ENCODE data around the gene CD22.

Gene CD22

DNA sequence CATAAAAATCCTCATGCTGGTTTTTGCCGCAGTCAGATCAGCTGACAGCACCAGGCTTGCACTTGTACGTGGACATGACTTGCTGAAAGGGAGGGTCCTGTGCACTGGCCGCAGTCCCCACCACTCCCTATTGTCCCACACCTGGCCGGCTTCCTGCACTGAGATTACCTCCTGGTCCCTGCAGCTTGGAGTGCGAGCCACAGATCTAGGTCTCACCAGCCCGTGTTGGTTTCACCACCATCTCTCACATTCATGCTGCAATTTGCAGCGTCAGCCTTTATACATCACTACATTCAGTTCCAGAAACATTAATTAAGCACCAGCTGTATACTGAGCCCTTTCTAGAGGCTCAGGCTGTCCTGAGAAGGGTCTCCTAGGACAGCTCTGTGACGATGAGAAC lies 15.0 kb upstream of the CD22 start:
- no peak for DNase-seq (ENCODE audit: low spot score)

- no peak for DNase-seq (ENCODE audit: low spot score)
These were observed 14.0 kb upstream of the CD22 start for GRCh38 chr19:35314858-35315470.

DNA sequence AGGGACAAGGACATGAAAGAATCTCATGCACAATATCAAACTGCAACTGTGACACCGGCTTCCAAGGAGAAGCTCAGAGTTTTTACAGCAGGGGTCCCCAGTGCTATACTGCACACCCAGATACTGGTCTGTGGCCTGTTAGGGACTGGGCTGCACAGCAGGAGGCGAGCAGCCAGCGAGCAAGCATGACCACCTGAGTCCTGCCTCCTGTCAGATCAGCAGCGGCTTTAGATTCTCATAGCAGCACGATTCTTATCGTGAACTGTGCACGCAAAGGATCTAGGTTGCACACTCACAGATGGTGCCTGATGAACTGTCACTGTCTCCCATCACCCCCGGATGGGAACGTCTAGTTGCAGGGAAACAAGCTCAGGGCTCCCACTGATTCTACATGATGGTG lies 13.1 kb upstream of the CD22 start:
- DNase-seq (ENCODE audit: low spot score): no peak

- no peak for DNase-seq (ENCODE audit: low spot score)
These were observed 12.4 kb upstream of the CD22 start for GRCh38 chr19:35316560-35316959.

GRCh38 chr19:35317464-35318043 lies 11.4 kb upstream of the CD22 start:
- no peak for DNase-seq (ENCODE audit: low spot score)

GRCh38 chr19:35318679-35319448 lies 10.1 kb upstream of the CD22 start:
- DNase-seq (ENCODE audit: low spot score): peak; percentile 93

- no peak for DNase-seq (ENCODE audit: low spot score)
These were observed 8.8 kb upstream of the CD22 start for GRCh38 chr19:35320065-35320713.

DNA sequence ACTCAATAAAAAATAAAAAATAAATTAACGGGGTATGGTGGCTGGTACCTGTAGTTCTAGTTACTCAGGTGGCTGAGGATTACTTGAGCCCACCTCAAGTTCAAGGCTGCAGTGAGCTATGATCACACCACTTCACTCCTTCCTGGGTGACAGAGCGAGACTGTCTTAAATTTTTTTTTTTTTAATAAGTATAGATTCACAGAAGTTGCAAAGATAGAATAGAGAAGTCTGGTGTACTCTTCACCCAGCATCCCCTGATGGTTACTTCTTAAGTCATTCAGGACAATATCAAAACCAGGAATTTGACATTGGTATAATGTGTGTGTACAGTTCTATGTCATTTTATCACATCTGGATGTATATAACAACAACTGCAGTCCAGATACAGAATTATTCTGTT lies 7.7 kb upstream of the CD22 start:
- DNase-seq (ENCODE audit: low spot score): no peak

DNA sequence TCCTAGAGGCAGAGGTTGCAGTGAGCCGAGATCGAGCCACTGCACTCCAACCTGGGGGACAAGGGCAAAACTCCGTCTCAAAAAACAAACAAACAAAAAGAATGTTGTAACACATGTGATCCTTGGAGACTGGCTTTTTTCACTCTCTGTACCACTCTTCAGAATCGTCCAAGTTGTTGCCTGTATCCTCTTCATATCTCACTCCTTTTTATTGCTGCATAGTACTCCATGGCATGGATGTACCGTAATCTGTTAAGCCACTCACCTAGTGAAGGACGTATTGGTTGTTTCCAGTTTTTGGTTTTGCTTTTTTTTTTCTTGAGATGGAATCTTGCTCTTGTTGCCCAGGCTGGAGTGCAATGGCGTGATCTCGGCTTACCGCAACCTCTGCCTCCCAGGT lies 7.0 kb upstream of the CD22 start:
- DNase-seq (ENCODE audit: low spot score): no peak

GRCh38 chr19:35327642-35328041 lies 1.3 kb upstream of the CD22 start:
- DNase-seq (ENCODE audit: low spot score): no peak

- DNase-seq (ENCODE audit: low spot score): no peak
These were observed 336 bp downstream of the CD22 start for GRCh38 chr19:35329323-35329722.

GRCh38 chr19:35330475-35330874 lies 1.5 kb downstream of the CD22 start:
- DNase-seq (ENCODE audit: low spot score): no peak

DNA sequence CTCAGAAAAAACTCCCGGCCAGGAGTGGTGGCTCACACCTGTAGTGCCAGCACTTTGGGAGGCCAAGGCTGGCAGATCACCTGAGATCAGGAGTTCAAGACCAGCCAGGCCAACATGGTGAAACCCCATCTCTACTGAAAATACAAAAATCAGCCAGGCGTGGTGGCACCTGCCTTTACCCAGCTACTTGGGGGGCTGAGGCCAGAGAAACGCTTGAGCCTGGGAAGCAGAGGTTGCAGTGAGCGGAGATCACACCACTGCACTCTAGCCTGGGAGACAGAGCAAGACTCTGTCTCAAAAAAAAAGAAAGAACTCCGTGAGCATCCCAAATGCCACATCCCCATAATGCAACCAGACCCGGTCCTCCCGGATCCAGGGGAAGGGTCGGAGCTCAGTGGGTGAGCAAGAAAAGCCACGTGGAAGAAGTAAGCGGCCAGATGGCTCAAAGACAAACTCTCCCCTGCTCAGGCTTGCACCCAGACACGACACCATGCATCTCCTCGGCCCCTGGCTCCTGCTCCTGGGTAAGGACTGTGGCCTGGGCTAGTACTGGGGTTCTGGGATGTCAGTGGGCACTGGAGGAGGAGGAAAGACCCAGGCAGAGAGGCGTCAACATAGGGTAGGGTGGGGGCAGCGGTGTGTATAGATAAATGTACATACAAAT lies 2.7 kb downstream of the CD22 start:
- DNase-seq (ENCODE audit: low spot score): no peak

GRCh38 chr19:35332817-35333216 lies 3.8 kb downstream of the CD22 start:
- no peak for DNase-seq (ENCODE audit: low spot score)

- DNase-seq (ENCODE audit: low spot score): no peak
These were observed 5.3 kb downstream of the CD22 start for GRCh38 chr19:35334144-35334753.

- DNase-seq (ENCODE audit: low spot score): no peak
These were observed 7.4 kb downstream of the CD22 start for GRCh38 chr19:35336166-35336955.

GRCh38 chr19:35337097-35337983 lies 8.4 kb downstream of the CD22 start:
- no peak for DNase-seq (ENCODE audit: low spot score)

DNA sequence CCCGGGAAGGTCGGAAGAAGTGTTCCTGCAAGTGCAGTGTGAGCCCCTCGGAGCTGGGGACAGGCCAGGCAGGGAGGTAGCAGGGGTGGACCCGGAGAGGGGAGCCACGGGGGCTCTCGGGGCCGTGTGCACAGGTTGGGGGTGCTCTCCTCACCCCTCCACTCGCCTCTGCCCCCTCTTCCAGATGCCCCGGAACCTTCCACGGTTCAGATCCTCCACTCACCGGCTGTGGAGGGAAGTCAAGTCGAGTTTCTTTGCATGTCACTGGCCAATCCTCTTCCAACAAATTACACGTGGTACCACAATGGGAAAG lies 9.0 kb downstream of the CD22 start:
- no peak for DNase-seq (ENCODE audit: low spot score)

DNA sequence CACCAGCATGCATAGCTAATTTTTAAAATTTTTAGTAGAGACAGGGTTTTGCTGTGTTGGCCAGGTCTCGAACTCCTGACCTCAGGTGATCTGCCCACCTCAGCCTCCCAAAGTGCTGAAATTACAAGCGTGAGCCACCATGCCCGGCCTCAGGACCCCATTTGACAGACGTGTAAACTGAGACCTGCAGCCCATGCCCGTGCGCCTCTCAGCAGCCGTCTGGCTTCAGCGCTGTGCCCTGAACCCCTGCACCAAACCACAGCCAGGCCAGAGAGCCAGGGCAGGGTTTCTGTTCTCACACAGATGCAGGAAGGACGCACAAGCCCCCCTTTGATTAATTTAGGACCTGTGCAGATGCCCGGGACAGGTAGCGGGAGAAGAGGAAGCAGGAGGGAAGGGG lies 11.4 kb downstream of the CD22 start:
- DNase-seq (ENCODE audit: low spot score): no peak

- DNase-seq (ENCODE audit: low spot score): no peak
These were observed 12.0 kb downstream of the CD22 start for GRCh38 chr19:35341006-35341405.

All from AG08395 (cell line).